SJCRH30 (cell line): ENCODE data around the gene HENMT1. TPM values are rescaled to one million over a fixed set of nuclear protein-coding genes. Genes with fewer than 3 reads are reported as not detected.

Experiments used
- DNase-seq, 2 experiments: peaks; one replicate each; pipeline ENCODE4 v3.0.0-alpha.2; 2015 to 2020
- H3K27ac ChIP-seq: fragments of 250-450 bp; sonication (Bioruptor Pico); 2 replicates; pipeline ENCODE4 v1.5.1; 2020; ENCODE audit warnings: mild to moderate bottlenecking, moderate library complexity
- H3K27me3 ChIP-seq: fragments of 250-450 bp; sonication (Bioruptor Pico); 2 replicates; pipeline ENCODE4 v1.5.1; 2020; ENCODE audit warnings: mild to moderate bottlenecking, moderate library complexity
- H3K36me3 ChIP-seq: fragments of 250-450 bp; sonication (Bioruptor Pico); 2 replicates; pipeline ENCODE4 v1.5.1; 2020; ENCODE audit warnings: mild to moderate bottlenecking, moderate library complexity
- H3K4me1 ChIP-seq: fragments of 250-450 bp; sonication (Bioruptor Pico); 2 replicates; pipeline ENCODE4 v1.5.1; 2020; ENCODE audit warnings: mild to moderate bottlenecking, moderate library complexity
- H3K4me3 ChIP-seq: fragments of 250-450 bp; sonication (Bioruptor Pico); 2 replicates; pipeline ENCODE4 v1.5.1; 2020; ENCODE audit warnings: mild to moderate bottlenecking, moderate library complexity
- H3K9me3 ChIP-seq: fragments of 250-450 bp; sonication (Bioruptor Pico); replicated peaks from 2 replicates; pipeline ENCODE4 v1.5.1; 2020; ENCODE audit warnings: mild to moderate bottlenecking, moderate library complexity
- total RNA-seq: library from RNA; depleted of rRNA; stranded (reverse); fragments of >200 nt; shearing (Covaris generic); gene quantifications from 2 replicates; pipeline ENCODE4 v1.2.3, GENCODE V29; 2014

HENMT1 gene
- total RNA-seq, 1 experiment from 2014 or later, result not detected

DNA sequence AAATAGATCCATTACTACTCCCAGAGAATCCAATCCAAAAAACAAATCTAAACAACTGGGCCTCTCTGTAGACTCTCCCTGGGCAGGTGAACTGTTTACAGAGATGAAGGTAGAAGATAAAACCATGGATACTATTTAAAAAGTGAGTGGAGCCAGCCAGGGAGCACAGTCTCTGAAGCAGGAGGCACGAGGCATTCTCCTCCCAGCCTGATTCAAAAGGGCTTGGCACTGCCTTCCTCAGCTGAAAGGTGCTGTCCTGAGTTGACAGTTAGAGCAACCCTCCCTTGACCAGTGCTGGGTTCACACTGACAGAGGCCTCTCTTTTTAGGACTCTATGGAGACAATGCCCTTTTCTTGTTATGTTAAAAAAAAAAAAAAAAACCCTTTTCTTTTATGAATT, 36.8 kb downstream of the HENMT1 start:
- DNase-seq, result no peak
- no peaks in the 10 kb centered on the region; the same call in 1 of the 2 replicates for H3K36me3 ChIP-seq

DNA sequence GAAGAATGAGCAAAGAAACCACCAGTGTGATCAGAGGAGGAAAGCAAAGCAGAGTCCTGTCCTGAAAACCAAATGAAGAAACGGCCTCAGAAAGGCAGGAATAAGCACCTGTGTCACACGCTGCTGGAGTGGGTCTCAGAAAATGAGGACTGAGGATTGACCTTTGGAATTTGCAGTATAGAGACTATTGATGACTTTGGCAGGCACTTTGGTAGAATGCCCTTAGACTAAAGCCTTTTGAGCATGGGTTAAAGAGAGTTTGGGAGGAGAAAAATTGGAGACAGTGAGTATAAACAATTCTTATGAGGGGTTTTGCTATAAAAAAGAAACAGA, 43.2 kb downstream of the HENMT1 start:
- no peaks in the 10 kb centered on the region for H3K27me3 ChIP-seq
- no peak overlapping the region for H3K27ac ChIP-seq
- no peak for DNase-seq
- H3K9me3 ChIP-seq, result no peaks in the 10 kb centered on the region
- no peak overlapping the region for H3K4me3 ChIP-seq
- no peaks in the 10 kb centered on the region for H3K4me1 ChIP-seq
- no peaks in the 10 kb centered on the region; the same call in 1 of the 2 replicates for H3K36me3 ChIP-seq

More for the DNA sequence above, 36.8 kb downstream of the HENMT1 start:
- Histone ChIP-seq H3K27ac (no peak overlapping the region), H3K4me3 (no peak overlapping the region), H3K27me3 (no peaks in the 10 kb centered on the region), H3K9me3 (no peaks in the 10 kb centered on the region), H3K4me1 (no peaks in the 10 kb centered on the region)

DNA sequence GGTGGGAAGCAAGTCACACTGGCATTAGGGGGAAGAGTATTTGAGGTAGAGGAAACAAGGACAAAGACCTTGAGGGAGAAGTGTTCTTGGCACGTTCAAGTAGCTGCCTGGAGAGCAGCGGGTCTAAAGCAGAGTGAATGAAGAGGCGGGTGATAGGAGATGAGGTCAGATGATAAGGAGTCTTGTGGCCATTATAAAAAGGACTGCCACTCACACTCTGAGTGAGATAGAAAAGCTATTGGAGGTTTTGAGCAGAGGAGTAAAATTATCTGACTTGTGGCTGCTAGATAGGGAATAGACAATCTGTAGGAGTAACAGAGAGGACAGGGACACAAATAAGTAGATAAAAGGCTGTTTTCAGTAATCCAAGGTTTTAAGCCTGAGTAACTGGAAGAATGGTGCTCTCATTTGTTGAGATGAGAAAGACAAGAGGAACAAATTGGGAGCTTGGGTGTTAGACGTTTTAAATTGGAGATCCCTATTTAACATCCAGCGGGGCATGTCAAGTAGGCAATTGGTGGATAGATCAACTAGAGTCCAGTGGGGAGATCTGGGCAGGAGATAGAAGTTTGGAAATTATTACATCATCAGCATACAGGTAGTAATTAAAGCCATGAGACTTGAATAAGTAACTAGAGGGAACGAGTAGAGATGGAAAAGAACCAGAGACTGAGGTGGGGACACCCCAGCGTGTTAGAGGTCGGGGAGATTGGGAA, 43.7 kb downstream of the HENMT1 start:
- Histone ChIP-seq H3K27me3 (no peaks in the 10 kb centered on the region), H3K4me3 (no peak overlapping the region), H3K4me1 (no peaks in the 10 kb centered on the region), H3K36me3 (no peaks in the 10 kb centered on the region; the same call in 1 of the 2 replicates), H3K27ac (no peak overlapping the region), H3K9me3 (no peaks in the 10 kb centered on the region)
- no peak for DNase-seq

DNA sequence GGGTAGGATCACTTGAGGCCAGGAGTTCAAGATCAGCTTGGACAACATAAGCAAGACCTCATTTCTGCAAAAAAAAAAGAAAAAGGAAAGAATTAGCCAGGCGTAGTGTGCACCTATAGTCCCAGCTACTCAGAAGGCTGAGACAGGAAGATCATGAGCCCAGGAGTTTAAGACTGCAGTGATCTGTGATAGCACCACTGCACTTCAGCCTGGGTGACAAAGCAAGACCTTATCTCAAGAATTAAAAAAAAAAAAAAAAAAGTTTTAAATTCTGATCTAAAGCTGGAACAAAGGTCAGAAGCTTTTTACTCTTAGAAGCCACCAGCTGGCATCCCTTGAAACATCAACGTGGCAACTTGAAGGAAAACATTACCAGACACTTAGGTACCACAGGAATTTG, 45.3 kb downstream of the HENMT1 start:
- no peak for DNase-seq
- no peaks in the 10 kb centered on the region; the same call in 1 of the 2 replicates for H3K36me3 ChIP-seq
- no peak overlapping the region for H3K4me3 ChIP-seq
- H3K27ac ChIP-seq, result no peak overlapping the region
- H3K4me1 ChIP-seq, result no peaks in the 10 kb centered on the region
- H3K27me3 ChIP-seq, result no peaks in the 10 kb centered on the region
- H3K9me3 ChIP-seq, result no peaks in the 10 kb centered on the region

DNA sequence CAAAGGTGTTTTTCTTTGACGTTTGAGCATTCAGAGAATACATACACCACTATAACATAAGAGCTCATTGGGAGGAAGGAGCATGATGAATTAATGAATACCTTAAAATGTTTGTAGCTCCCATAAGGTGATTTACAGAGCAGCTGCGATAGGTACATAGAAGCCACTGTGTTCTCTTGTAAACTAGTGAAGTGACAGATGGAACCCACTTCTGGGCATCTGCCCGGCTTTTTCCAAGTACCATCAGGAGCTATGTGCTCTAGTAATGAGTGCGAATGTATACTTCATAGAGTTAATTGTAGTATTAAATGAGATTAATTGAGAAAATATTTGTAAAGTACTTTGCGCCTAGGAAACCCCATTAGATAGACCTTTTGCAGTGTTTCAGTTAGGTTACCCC, 48.4 kb downstream of the HENMT1 start:
- Histone ChIP-seq H3K27me3 (no peaks in the 10 kb centered on the region), H3K9me3 (no peaks in the 10 kb centered on the region), H3K36me3 (no peaks in the 10 kb centered on the region), H3K27ac (no peak overlapping the region), H3K4me1 (no peaks in the 10 kb centered on the region), H3K4me3 (no peak overlapping the region)
- no peak for DNase-seq

DNA sequence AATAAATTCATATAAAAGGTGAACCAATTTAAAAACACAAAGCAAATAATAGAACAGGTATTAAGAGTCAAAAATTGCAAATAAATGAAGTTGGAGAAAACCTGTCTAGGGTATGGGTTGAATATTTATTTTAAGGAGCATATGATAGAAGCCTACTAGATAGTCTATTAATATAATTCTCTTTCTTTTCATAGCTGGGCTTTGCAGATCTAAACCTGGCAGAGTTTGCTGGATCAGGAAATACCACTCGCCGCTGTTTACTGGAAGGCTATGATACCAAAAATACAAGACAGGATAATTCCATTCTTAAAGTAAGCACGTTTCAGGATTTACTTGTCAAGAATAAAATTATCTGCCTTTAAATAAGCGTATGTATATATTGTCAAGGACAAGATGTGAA, 48.9 kb downstream of the HENMT1 start:
- H3K36me3 ChIP-seq, result no peaks in the 10 kb centered on the region
- H3K4me1 ChIP-seq, result no peaks in the 10 kb centered on the region
- H3K27ac ChIP-seq, result no peak overlapping the region
- DNase-seq, result no peak
- H3K9me3 ChIP-seq, result no peaks in the 10 kb centered on the region
- H3K27me3 ChIP-seq, result no peaks in the 10 kb centered on the region
- H3K4me3 ChIP-seq, result no peak overlapping the region

DNA sequence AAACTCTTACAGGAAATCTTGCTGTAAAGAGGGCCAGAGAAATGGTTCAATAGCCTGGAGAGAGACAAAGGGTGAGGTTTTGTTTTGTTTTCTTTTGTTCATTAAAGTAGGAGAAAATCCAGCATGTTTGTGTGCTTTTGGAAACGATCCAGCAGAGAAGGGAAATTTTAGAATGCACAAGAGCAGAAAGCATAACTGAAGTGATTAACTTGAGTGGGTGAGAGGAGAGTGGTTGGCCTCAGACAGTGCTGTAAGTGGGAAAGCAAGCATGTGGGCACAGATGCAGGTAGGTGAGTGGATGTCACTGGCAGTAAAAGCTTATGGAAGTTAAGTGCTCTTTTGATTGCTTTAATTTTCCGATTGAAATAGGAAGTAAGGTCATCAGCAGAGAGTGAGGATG, 50.8 kb downstream of the HENMT1 start:
- no peaks in the 10 kb centered on the region for H3K36me3 ChIP-seq
- DNase-seq, result no peak
- H3K4me1 ChIP-seq, result no peaks in the 10 kb centered on the region
- no peak overlapping the region for H3K4me3 ChIP-seq
- no peaks in the 10 kb centered on the region for H3K27me3 ChIP-seq
- no peak overlapping the region for H3K27ac ChIP-seq
- H3K9me3 ChIP-seq, result no peaks in the 10 kb centered on the region

DNA sequence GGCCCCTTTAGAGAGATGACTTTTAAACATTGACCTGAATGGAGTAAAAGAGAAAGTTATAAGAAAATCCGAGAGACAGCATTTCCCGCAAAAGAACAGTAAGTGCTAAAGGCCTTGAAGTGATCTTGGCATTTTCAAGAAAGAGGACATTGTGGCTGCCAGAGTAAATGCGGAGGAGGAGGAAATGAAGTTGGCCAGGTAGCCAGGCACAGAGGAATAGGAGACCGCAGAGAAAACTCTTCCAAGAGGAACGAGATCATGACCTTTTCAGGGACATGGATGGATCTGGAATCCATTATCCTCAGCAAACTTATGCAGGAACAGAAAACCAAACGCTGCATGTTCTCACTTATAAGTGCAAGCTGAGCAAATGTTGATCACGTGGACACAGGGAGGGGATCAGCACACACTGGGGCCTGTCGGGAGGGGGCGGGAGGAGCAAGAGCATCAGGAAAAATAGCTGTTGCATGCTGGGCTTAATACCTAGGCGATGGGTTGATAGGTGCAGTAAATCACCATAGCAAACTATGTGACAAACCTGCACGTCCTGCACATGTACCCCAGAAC, 51.3 kb downstream of the HENMT1 start:
- H3K9me3 ChIP-seq, result no peaks in the 10 kb centered on the region

DNA sequence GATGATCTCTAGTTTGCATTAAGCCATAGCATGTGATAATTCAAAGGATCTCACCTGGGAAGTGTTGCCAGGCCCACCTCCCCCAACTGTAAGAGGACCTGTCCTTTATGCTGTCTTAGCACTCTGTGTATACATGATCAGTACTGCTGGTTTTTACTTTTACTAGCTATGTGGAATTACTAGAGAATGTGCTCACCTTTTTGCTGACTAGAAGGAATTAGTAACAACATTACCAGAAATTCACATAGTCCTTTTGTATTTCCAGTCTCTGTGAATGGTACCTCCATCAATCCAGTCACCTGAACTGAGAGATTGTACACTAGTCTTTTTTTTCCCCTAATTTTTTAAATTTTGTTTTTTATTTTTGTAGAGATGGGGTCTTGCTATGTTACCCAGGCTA, 54.4 kb downstream of the HENMT1 start:
- Histone ChIP-seq H3K4me1 (no peaks in the 10 kb centered on the region), H3K36me3 (no peaks in the 10 kb centered on the region), H3K4me3 (no peak overlapping the region), H3K27ac (no peak overlapping the region), H3K9me3 (no peaks in the 10 kb centered on the region), H3K27me3 (no peaks in the 10 kb centered on the region)
- no peak for DNase-seq

More for the DNA sequence above, 51.3 kb downstream of the HENMT1 start:
- Histone ChIP-seq H3K4me1 (no peaks in the 10 kb centered on the region), H3K36me3 (no peaks in the 10 kb centered on the region), H3K27me3 (no peaks in the 10 kb centered on the region), H3K4me3 (no peak overlapping the region), H3K27ac (no peak overlapping the region)
- DNase-seq, result no peak

DNA sequence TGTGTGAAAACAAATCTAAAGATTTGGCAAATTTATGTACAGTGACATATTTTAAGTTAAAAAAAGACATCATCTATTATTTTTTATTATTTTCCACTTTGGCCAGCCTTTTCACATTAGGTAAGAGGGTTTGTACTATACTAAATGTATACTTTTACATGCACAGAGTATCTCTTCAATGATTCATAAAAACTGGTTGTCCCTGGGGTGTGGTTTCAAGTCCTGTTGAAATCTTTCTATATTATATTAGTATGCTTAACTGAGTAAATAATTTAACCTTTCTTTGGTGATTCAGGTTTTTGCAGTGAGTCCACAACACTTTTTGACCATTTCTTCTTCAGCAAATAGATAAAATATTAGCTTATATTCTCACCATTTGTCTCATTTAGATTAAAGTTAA, 55.3 kb downstream of the HENMT1 start:
- no peak overlapping the region for H3K4me3 ChIP-seq
- no peak for DNase-seq
- H3K9me3 ChIP-seq, result no peaks in the 10 kb centered on the region
- no peaks in the 10 kb centered on the region for H3K27me3 ChIP-seq
- no peaks in the 10 kb centered on the region for H3K36me3 ChIP-seq
- H3K4me1 ChIP-seq, result no peaks in the 10 kb centered on the region
- H3K27ac ChIP-seq, result no peak overlapping the region

DNA sequence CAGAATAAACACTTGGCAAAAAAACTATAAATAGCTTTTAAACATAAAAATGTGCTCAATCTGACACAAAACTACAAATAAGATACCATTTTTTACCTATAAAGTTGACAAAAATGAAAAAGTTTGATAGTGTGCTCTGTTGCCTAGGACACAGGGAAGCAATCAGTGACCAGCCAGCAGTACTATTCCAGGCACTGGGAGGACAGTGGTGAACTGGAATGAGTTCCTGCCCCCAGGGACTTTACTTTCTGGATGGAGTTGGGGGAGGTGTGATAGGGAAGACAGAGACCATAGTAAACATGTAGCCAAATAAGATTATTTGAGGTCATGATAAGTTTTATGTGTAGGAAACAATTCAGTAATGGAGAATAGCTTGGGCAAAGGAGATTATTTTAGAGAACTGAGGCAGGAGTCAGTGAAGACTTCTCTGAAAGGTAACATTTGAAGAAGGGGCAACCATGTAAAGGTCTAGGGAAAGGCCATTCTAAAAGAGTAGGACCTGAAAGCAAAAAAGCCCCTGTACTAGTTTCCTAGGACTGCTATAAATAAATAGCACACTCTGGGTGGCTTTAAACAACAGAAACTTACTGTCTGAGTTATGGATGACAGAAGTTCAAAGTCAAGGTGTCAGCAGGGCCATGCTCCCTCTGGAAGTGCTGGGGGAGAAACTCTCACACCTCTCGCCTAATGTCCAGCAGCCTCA, 59.0 kb downstream of the HENMT1 start:
- Histone ChIP-seq H3K4me3 (no peak overlapping the region), H3K27me3 (no peaks in the 10 kb centered on the region), H3K4me1 (no peaks in the 10 kb centered on the region), H3K27ac (no peak overlapping the region), H3K36me3 (no peaks in the 10 kb centered on the region), H3K9me3 (no peaks in the 10 kb centered on the region)
- DNase-seq, result no peak

DNA sequence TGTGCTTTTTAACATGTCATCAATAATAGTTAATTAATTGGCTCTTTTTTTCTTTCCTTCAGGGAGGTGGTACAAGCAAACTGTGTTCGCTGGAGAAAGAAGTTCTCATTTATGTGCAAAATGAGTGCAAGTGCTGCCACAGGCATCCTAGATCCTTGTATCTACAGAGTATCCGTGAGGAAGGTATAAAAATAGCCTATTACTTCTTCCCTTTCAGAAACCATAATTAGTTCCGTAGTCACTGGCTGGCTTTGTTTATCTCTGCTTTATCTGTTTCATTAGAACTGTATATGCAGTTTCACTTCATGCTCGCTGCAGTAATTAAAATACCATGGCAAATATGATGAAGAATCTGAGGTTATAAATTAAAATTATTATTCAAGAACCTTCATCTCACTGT, 60.4 kb downstream of the HENMT1 start:
- H3K27me3 ChIP-seq, result no peaks in the 10 kb centered on the region
- H3K36me3 ChIP-seq, result no peaks in the 10 kb centered on the region
- no peak overlapping the region for H3K4me3 ChIP-seq
- no peaks in the 10 kb centered on the region for H3K9me3 ChIP-seq
- DNase-seq, result no peak
- no peak overlapping the region for H3K27ac ChIP-seq
- no peaks in the 10 kb centered on the region for H3K4me1 ChIP-seq

DNA sequence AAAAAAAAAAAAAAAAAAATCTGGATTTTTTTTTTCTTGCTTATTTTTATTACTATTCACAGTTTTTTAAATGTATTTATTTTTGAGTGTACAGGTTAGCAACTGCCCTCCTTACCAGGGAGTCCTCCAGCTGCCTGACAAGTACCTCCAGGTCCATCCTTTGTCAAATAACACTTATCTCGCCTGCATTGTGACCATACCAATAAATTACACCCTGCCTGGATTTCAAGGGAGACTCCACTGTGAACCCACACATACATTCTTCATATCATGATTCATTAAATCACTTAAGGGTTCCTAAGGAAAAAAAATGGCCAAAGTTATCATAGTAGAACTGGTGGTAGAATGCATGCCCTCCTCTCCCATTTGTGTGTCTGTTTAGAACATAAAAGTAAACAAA, 62.6 kb downstream of the HENMT1 start:
- H3K9me3 ChIP-seq, result no peaks in the 10 kb centered on the region
- no peak overlapping the region for H3K4me3 ChIP-seq
- H3K4me1 ChIP-seq, result no peaks in the 10 kb centered on the region
- no peak overlapping the region for H3K27ac ChIP-seq
- no peaks in the 10 kb centered on the region for H3K36me3 ChIP-seq
- no peak for DNase-seq
- no peaks in the 10 kb centered on the region for H3K27me3 ChIP-seq
